Fibroblast of lung (primary cell): Measurements from ENCODE around the gene PRCP. TPM values are rescaled to one million over a fixed set of nuclear protein-coding genes. Genes with fewer than 3 reads are reported as not detected.

Source experiments
- DNase-seq, 2 donors: peaks; one replicate each; pipeline versions ENCODE4 v3.0.0 to v3.0.0-alpha.2; 2010; ENCODE audit warnings: low read depth in 2 of 2
- H2AFZ ChIP-seq: 2 replicates; pipeline ENCODE4 v1.5.1; 2012; ENCODE audit warnings: low read length, control low read depth, inconsistent platforms
- H3K27ac ChIP-seq: 2 replicates; pipeline ENCODE4 v1.5.1; 2011; ENCODE audit warnings: low read length, control low read depth; ENCODE audit not compliant: insufficient read depth
- H3K27me3 ChIP-seq: 2 replicates; pipeline ENCODE4 v1.5.1; 2011; ENCODE audit warnings: mild to moderate bottlenecking, low read length; ENCODE audit not compliant: control insufficient read depth, insufficient read depth
- H3K36me3 ChIP-seq: 2 replicates; pipeline ENCODE4 v1.5.1; 2011; ENCODE audit warnings: low read length; ENCODE audit not compliant: control insufficient read depth, insufficient read depth
- H3K4me1 ChIP-seq: 2 replicates; pipeline ENCODE4 v1.5.1; 2011; ENCODE audit warnings: low read length; ENCODE audit not compliant: control insufficient read depth, insufficient read depth; ENCODE audit errors: extremely low read depth
- H3K4me2 ChIP-seq: 2 replicates; pipeline ENCODE4 v1.5.1; 2011; ENCODE audit warnings: low read length, control low read depth; ENCODE audit not compliant: insufficient read depth; ENCODE audit errors: extremely low read depth
- H3K4me3 ChIP-seq, 4 experiments: fragments of 200-600 bp in 1 of 4; sonication (generic) in 1 of 4; replicated peaks in 1 of 4; 2 replicates each; pipeline ENCODE4 v1.5.1; 2011 to 2016; ENCODE audit warnings: low read length in 4 of 4, low read depth in 3 of 4, mild to moderate bottlenecking in 3 of 4, control low read depth in 2 of 4, inconsistent platforms in 1 of 4, mixed read lengths in 1 of 4; ENCODE audit not compliant: insufficient read depth in 1 of 4; ENCODE audit errors: control extremely low read depth in 1 of 4
- H3K79me2 ChIP-seq: 2 replicates; pipeline ENCODE4 v1.5.1; 2012; ENCODE audit warnings: mild to moderate bottlenecking, low read length, inconsistent platforms; ENCODE audit not compliant: control insufficient read depth, insufficient read depth
- H3K9ac ChIP-seq: 2 replicates; pipeline ENCODE4 v1.5.1; 2011; ENCODE audit warnings: mild to moderate bottlenecking, low read length, control low read depth; ENCODE audit not compliant: insufficient read depth
- H3K9me3 ChIP-seq: 2 replicates; pipeline ENCODE4 v1.5.1; 2012; ENCODE audit warnings: low read depth, low read length; ENCODE audit not compliant: control insufficient read depth, insufficient read depth
- H4K20me1 ChIP-seq: 2 replicates; pipeline ENCODE4 v1.5.1; 2011; ENCODE audit warnings: low read length; ENCODE audit not compliant: control insufficient read depth, insufficient read depth; ENCODE audit errors: extremely low read depth
- CTCF ChIP-seq, 2 donors: IDR thresholded peaks in 1 of 2; conservative IDR thresholded peaks in 1 of 2; 1 replicate in 1 of 2; 2 replicates in 1 of 2; pipeline ENCODE4 v1.5.1; 2011 to 2012; ENCODE audit warnings: low read length in 2 of 2, control low read depth in 1 of 2, inconsistent platforms in 1 of 2, low read depth in 1 of 2, mild to moderate bottlenecking in 1 of 2
- EZH2 ChIP-seq: IDR thresholded peaks from 2 replicates; pipeline ENCODE4 v1.5.1; 2012; ENCODE audit warnings: low read length, control low read depth, mild to moderate bottlenecking; ENCODE audit errors: missing control alignments
- polyA plus RNA-seq, 2 donors: library from polyadenylated mRNA; depleted of rRNA in 1 of 2; stranded (reverse) in 1 of 2; unstranded in 1 of 2; fragments of >200 nt; gene quantifications; 2 replicates each; pipeline ENCODE4 v1.2.1, GENCODE V29; 2011 to 2012; ENCODE audit warnings: missing spikeins in 1 of 2
- total RNA-seq: library from RNA; depleted of rRNA; stranded (reverse); fragments of >200 nt; gene quantifications from 2 replicates; pipeline ENCODE4 v1.2.1, GENCODE V29; 2014

Gene PRCP
- total and polyA plus RNA-seq, 2 donors (not counting 1 experiment from before 2014, with no cell fraction given): 107 to 167 TPM

GRCh38 chr11:82818409-82819043, 81.7 kb downstream of the PRCP start:
- Histone ChIP-seq H3K36me3 (no peaks in the 10 kb centered on the region), H3K4me3 (no peak overlapping the region), H4K20me1 (no peaks in the 10 kb centered on the region), H3K27ac (no peak overlapping the region), H2AFZ (no peak overlapping the region), H3K9ac (no peak overlapping the region), H3K9me3 (no peaks in the 10 kb centered on the region), H3K4me1 (no peaks in the 10 kb centered on the region), H3K79me2 (no peaks in the 10 kb centered on the region), H3K4me2 (no peak overlapping the region), H3K27me3 (no peaks in the 10 kb centered on the region)
- no peak for DNase-seq
- no peak for TF ChIP-seq CTCF (conservative IDR thresholded peaks at IDR 0.05 in 1 of 2, IDR thresholded peaks at IDR 0.05 in 1 of 2; ENCODE audit: low read depth in 1 of 2, low read length in 2 of 2)
- no peak for TF ChIP-seq EZH2

- Histone ChIP-seq H3K27me3 (no peaks in the 10 kb centered on the region), H3K4me3 (no peak overlapping the region), H3K4me1 (no peaks in the 10 kb centered on the region), H3K9me3 (no peaks in the 10 kb centered on the region), H3K27ac (no peak overlapping the region), H3K9ac (no peak overlapping the region), H4K20me1 (no peaks in the 10 kb centered on the region), H2AFZ (no peak overlapping the region), H3K36me3 (no peaks in the 10 kb centered on the region), H3K79me2 (no peaks in the 10 kb centered on the region), H3K4me2 (no peak overlapping the region)
- no peak for DNase-seq
- TF ChIP-seq EZH2 (no peak), CTCF (conservative IDR thresholded peaks at IDR 0.05 in 1 of 2, IDR thresholded peaks at IDR 0.05 in 1 of 2; ENCODE audit: low read depth in 1 of 2, low read length in 2 of 2) (no peak)
These were observed 84.8 kb downstream of the PRCP start for GRCh38 chr11:82815406-82815805.

GRCh38 chr11:82814379-82814778, 85.9 kb downstream of the PRCP start:
- no peak overlapping the region for H2AFZ ChIP-seq
- H3K27ac ChIP-seq: no peak overlapping the region
- no peaks in the 10 kb centered on the region for H4K20me1 ChIP-seq
- H3K9ac ChIP-seq: no peak overlapping the region
- no peaks in the 10 kb centered on the region for H3K4me1 ChIP-seq
- no peaks in the 10 kb centered on the region for H3K9me3 ChIP-seq
- H3K4me3 ChIP-seq: no peak overlapping the region
- no peaks in the 10 kb centered on the region for H3K27me3 ChIP-seq
- no peak overlapping the region for H3K4me2 ChIP-seq
- no peak for DNase-seq
- H3K36me3 ChIP-seq: no peaks in the 10 kb centered on the region
- H3K79me2 ChIP-seq: no peaks in the 10 kb centered on the region
- TF ChIP-seq EZH2: no peak
